ENCODE results near the gene MEGF11. TPM values are rescaled to one million over a fixed set of nuclear protein-coding genes. Genes with fewer than 3 reads are reported as not detected.

MEGF11 gene
- total RNA-seq, 1 donor from 2014 or later, result 0.77 TPM

DNA sequence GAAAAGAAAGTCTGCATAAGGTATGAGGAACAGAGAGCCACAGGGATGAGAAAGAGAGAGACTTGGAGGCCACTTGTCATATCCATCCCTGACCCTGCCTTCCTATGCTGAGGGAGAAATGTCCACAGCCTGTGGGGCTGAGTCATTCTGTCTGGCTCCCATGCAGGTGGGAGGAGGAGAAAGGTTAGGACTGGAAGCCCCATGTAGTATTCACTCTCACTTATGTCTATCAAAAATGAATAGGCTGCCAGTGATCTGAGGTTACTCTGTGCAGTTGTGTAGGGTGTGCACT is 313.0 kb downstream of the MEGF11 start:
- peaks cover 5% of the 10 kb centered on the region for H3K27me3 Mint-ChIP-seq (ENCODE audit: unreplicated experiment)
- no peaks in the 10 kb centered on the region for H3K9me3 Mint-ChIP-seq (ENCODE audit: unreplicated experiment)
- H3K4me1 Mint-ChIP-seq (ENCODE audit: unreplicated experiment), result no peaks in the 10 kb centered on the region
- TF ChIP-seq, protein P1, sequence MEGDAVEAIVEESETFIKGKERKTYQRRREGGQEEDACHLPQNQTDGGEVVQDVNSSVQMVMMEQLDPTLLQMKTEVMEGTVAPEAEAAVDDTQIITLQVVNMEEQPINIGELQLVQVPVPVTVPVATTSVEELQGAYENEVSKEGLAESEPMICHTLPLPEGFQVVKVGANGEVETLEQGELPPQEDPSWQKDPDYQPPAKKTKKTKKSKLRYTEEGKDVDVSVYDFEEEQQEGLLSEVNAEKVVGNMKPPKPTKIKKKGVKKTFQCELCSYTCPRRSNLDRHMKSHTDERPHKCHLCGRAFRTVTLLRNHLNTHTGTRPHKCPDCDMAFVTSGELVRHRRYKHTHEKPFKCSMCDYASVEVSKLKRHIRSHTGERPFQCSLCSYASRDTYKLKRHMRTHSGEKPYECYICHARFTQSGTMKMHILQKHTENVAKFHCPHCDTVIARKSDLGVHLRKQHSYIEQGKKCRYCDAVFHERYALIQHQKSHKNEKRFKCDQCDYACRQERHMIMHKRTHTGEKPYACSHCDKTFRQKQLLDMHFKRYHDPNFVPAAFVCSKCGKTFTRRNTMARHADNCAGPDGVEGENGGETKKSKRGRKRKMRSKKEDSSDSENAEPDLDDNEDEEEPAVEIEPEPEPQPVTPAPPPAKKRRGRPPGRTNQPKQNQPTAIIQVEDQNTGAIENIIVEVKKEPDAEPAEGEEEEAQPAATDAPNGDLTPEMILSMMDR (IDR thresholded peaks at IDR 0.05; ENCODE audit: unreplicated experiment), result no peak
- no peak overlapping the region for H3K4me3 Mint-ChIP-seq (ENCODE audit: unreplicated experiment)
- H3K36me3 Mint-ChIP-seq (ENCODE audit: low read depth, unreplicated experiment), result no peaks in the 10 kb centered on the region
- DNase-seq (ENCODE audit: low spot score), result no peak
- H3K27ac Mint-ChIP-seq (ENCODE audit: unreplicated experiment), result no peak overlapping the region

- no peak overlapping the region for H3K4me3 Mint-ChIP-seq (ENCODE audit: unreplicated experiment)
- no peaks in the 10 kb centered on the region for H3K9me3 Mint-ChIP-seq (ENCODE audit: unreplicated experiment)
- TF ChIP-seq, protein P1 (IDR thresholded peaks at IDR 0.05; ENCODE audit: unreplicated experiment), result no peak
- H3K4me1 Mint-ChIP-seq (ENCODE audit: unreplicated experiment), result no peaks in the 10 kb centered on the region
- H3K27me3 Mint-ChIP-seq (ENCODE audit: unreplicated experiment), result peaks cover 5% of the 10 kb centered on the region
- no peak overlapping the region for H3K27ac Mint-ChIP-seq (ENCODE audit: unreplicated experiment)
- H3K36me3 Mint-ChIP-seq (ENCODE audit: low read depth, unreplicated experiment), result no peaks in the 10 kb centered on the region
- DNase-seq (ENCODE audit: low spot score), result no peak
These were observed 313.5 kb downstream of the MEGF11 start for GRCh38 chr15:65939901-65940617.

GRCh38 chr15:65938604-65939003 is 314.9 kb downstream of the MEGF11 start:
- no peaks in the 10 kb centered on the region for H3K9me3 Mint-ChIP-seq (ENCODE audit: unreplicated experiment)

DNA sequence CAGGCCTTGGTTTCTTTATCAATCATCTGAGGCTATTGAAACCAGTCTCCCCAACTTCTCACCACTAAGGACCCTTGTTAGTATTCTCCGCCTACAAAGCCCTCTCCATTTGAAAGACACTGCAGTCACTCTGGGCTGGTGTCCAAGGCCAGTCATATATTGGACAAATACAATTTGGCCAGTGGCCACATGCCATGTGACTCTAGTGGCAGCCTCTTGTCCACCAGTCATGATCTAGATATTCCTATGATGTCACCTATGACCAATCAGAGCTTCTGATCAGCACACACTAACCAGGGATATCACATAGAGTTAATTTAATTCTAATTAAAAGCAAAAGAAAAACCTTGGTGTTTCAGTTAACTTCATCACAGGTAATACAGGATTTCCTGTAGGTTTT is 316.1 kb downstream of the MEGF11 start:
- no peaks in the 10 kb centered on the region for H3K36me3 Mint-ChIP-seq (ENCODE audit: low read depth, unreplicated experiment)
- no peak overlapping the region for H3K4me3 Mint-ChIP-seq (ENCODE audit: unreplicated experiment)
- peaks cover 3% of the 10 kb centered on the region for H3K27me3 Mint-ChIP-seq (ENCODE audit: unreplicated experiment)
- H3K4me1 Mint-ChIP-seq (ENCODE audit: unreplicated experiment), result no peaks in the 10 kb centered on the region
- H3K27ac Mint-ChIP-seq (ENCODE audit: unreplicated experiment), result no peak overlapping the region
- no peak for DNase-seq (ENCODE audit: low spot score)
- TF ChIP-seq, protein P1 (IDR thresholded peaks at IDR 0.05; ENCODE audit: unreplicated experiment), result no peak
- H3K9me3 Mint-ChIP-seq (ENCODE audit: unreplicated experiment), result no peaks in the 10 kb centered on the region

More at GRCh38 chr15:65938604-65939003, 314.9 kb downstream of the MEGF11 start:
- no peak for DNase-seq (ENCODE audit: low spot score)
- Mint-ChIP-seq H3K4me1 (ENCODE audit: unreplicated experiment) (no peaks in the 10 kb centered on the region), H3K27ac (ENCODE audit: unreplicated experiment) (no peak overlapping the region), H3K4me3 (ENCODE audit: unreplicated experiment) (no peak overlapping the region), H3K27me3 (ENCODE audit: unreplicated experiment) (peaks cover 3% of the 10 kb centered on the region), H3K36me3 (ENCODE audit: low read depth, unreplicated experiment) (no peaks in the 10 kb centered on the region)
- TF ChIP-seq, protein P1 (IDR thresholded peaks at IDR 0.05; ENCODE audit: unreplicated experiment), result no peak

GRCh38 chr15:65937054-65937453 is 316.5 kb downstream of the MEGF11 start:
- H3K4me1 Mint-ChIP-seq (ENCODE audit: unreplicated experiment), result no peaks in the 10 kb centered on the region
- no peak overlapping the region for H3K27ac Mint-ChIP-seq (ENCODE audit: unreplicated experiment)
- TF ChIP-seq, protein P1 (IDR thresholded peaks at IDR 0.05; ENCODE audit: unreplicated experiment), result no peak
- H3K27me3 Mint-ChIP-seq (ENCODE audit: unreplicated experiment), result peaks cover 3% of the 10 kb centered on the region
- H3K36me3 Mint-ChIP-seq (ENCODE audit: low read depth, unreplicated experiment), result no peaks in the 10 kb centered on the region
- DNase-seq (ENCODE audit: low spot score), result no peak
- no peak overlapping the region for H3K4me3 Mint-ChIP-seq (ENCODE audit: unreplicated experiment)
- H3K9me3 Mint-ChIP-seq (ENCODE audit: unreplicated experiment), result no peaks in the 10 kb centered on the region
